Thymus (tissue), 11 donors: Measurements from ENCODE around the gene HM13. TPM values are rescaled to one million over a fixed set of nuclear protein-coding genes. Genes with fewer than 3 reads are reported as not detected.
"Not testable (repeated sequence)": the region's sequence is repeated elsewhere in the genome, so short reads cannot be mapped to it uniquely, and the experiment has no call there.

Source experiments
- DNase-seq, 9 donors: peaks; one replicate each; pipeline ENCODE4 v3.0.0-alpha.2; 2013; ENCODE audit warnings: low spot score in 9 of 9, low read depth in 6 of 9, missing footprints in 1 of 9
- H3K27ac ChIP-seq, 2 donors: one replicate each; pipeline ENCODE4 v1.5.1; 2013; ENCODE audit warnings: control low read depth in 1 of 2, low read depth in 1 of 2, low read length in 1 of 2, mild to moderate bottlenecking in 1 of 2, moderate library complexity in 1 of 2
- H3K27me3 ChIP-seq, 2 donors: one replicate each; pipeline ENCODE4 v1.5.1; 2013; ENCODE audit warnings: low read length in 1 of 2; ENCODE audit not compliant: control insufficient read depth in 2 of 2, insufficient read depth in 1 of 2
- H3K36me3 ChIP-seq, 2 donors: one replicate each; pipeline ENCODE4 v1.5.1; 2013; ENCODE audit warnings: low read length in 1 of 2, mild to moderate bottlenecking in 1 of 2, moderate library complexity in 1 of 2; ENCODE audit not compliant: control insufficient read depth in 2 of 2, insufficient read depth in 2 of 2
- H3K4me1 ChIP-seq, 2 donors: one replicate each; pipeline ENCODE4 v1.5.1; 2013; ENCODE audit warnings: low read length in 2 of 2; ENCODE audit not compliant: control insufficient read depth in 2 of 2, insufficient read depth in 2 of 2
- H3K4me3 ChIP-seq, 2 donors: one replicate each; pipeline ENCODE4 v1.5.1; 2013; ENCODE audit warnings: low read length in 2 of 2, control low read depth in 1 of 2, mild to moderate bottlenecking in 1 of 2
- H3K9me3 ChIP-seq, 2 donors: one replicate each; pipeline ENCODE4 v1.5.1; 2013; ENCODE audit warnings: low read length in 1 of 2, mild to moderate bottlenecking in 1 of 2; ENCODE audit not compliant: control insufficient read depth in 2 of 2, insufficient read depth in 1 of 2
- WGBS: extraction: QIAGEN DNeasy Blood & Tissue Kit; methylation state at CpG from one replicate; pipeline ENCODE4 v1.1.7; 2013; 5-methylcytosine and 5-hydroxymethylcytosine counted together
- polyA plus RNA-seq: library from polyadenylated mRNA; stranded (reverse); fragments of 200-250 nt; gene quantifications from one replicate; pipeline ENCODE4 v1.2.3, GENCODE V29; 2013
- total RNA-seq: library from RNA; stranded (reverse); fragments of 120-200 nt; gene quantifications from one replicate; pipeline ENCODE4 v1.2.4, GENCODE V29; 2013
- donor health status: healthy.

HM13 gene
- total and polyA plus RNA-seq, 2 donors = 23.9 to 87.5 TPM

GRCh38 chr20:31516166-31516565, 1.9 kb downstream of the HM13 start:
- Histone ChIP-seq H3K36me3 (peaks cover 3 to 5% of the 10 kb centered on the region in 2 donors), H3K4me3 (no peak overlapping the region), H3K27me3 (no peaks in the 10 kb centered on the region), H3K9me3 (no peaks in the 10 kb centered on the region), H3K27ac (no peak overlapping the region), H3K4me1 (peaks cover 15 to 24% of the 10 kb centered on the region in 2 donors)
- WGBS = 97% methylated on average over 4 of the region's 4 CpGs
- DNase-seq = no peak

GRCh38 chr20:31516651-31517050, 2.4 kb downstream of the HM13 start:
- H3K4me3 ChIP-seq = no peak overlapping the region
- no peak for DNase-seq
- no peaks in the 10 kb centered on the region for H3K9me3 ChIP-seq
- no peak overlapping the region for H3K27ac ChIP-seq
- no peaks in the 10 kb centered on the region for H3K27me3 ChIP-seq
- peaks cover 15 to 24% of the 10 kb centered on the region in 2 donors for H3K4me1 ChIP-seq
- WGBS = 90% methylated on average over 2 of the region's 2 CpGs
- peaks cover 3 to 5% of the 10 kb centered on the region in 2 donors for H3K36me3 ChIP-seq

- 91% methylated on average over 4 of the region's 4 CpGs for WGBS
- no peaks in the 10 kb centered on the region for H3K9me3 ChIP-seq
- H3K27me3 ChIP-seq = no peaks in the 10 kb centered on the region
- peaks cover 3 to 5% of the 10 kb centered on the region in 2 donors for H3K36me3 ChIP-seq
- no peak overlapping the region for H3K4me3 ChIP-seq
- H3K4me1 ChIP-seq = peaks cover 15 to 24% of the 10 kb centered on the region in 2 donors
- DNase-seq = peak in 1 of 9 donors; percentile 11
- H3K27ac ChIP-seq = no peak overlapping the region
Observed at GRCh38 chr20:31517373-31517772, 3.1 kb downstream of the HM13 start.

GRCh38 chr20:31521267-31521666, 7.0 kb downstream of the HM13 start:
- H3K27ac ChIP-seq, H3K27me3 ChIP-seq, DNase-seq, H3K4me1 ChIP-seq, H3K9me3 ChIP-seq, H3K4me3 ChIP-seq: not testable (repeated sequence)
- H3K36me3 ChIP-seq = peaks cover 3 to 13% of the 10 kb centered on the region in 2 donors
- 96% methylated on average over 7 of the region's 7 CpGs for WGBS

DNA sequence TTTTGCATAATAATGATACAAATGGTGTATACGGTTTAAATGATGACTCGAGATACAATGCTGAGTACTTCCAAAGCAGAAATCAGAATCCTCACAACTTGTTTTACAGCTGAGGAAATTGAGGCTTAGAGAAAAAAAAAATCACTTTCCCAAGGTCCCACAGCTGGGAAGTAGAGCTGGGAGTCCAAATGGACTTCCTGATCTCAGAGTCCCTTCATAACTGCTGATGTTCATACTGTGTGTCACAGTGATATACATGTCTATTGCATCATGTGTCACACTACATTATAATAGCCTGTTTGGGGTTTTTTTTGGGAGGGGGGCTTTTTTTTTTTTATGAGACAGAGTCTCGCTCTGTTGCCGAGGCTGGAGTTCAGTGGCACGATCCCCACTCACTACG, 8.5 kb downstream of the HM13 start:
- 96% methylated on average over 6 of the region's 6 CpGs for WGBS
- peaks cover 16 to 18% of the 10 kb centered on the region in 2 donors for H3K36me3 ChIP-seq

DNA sequence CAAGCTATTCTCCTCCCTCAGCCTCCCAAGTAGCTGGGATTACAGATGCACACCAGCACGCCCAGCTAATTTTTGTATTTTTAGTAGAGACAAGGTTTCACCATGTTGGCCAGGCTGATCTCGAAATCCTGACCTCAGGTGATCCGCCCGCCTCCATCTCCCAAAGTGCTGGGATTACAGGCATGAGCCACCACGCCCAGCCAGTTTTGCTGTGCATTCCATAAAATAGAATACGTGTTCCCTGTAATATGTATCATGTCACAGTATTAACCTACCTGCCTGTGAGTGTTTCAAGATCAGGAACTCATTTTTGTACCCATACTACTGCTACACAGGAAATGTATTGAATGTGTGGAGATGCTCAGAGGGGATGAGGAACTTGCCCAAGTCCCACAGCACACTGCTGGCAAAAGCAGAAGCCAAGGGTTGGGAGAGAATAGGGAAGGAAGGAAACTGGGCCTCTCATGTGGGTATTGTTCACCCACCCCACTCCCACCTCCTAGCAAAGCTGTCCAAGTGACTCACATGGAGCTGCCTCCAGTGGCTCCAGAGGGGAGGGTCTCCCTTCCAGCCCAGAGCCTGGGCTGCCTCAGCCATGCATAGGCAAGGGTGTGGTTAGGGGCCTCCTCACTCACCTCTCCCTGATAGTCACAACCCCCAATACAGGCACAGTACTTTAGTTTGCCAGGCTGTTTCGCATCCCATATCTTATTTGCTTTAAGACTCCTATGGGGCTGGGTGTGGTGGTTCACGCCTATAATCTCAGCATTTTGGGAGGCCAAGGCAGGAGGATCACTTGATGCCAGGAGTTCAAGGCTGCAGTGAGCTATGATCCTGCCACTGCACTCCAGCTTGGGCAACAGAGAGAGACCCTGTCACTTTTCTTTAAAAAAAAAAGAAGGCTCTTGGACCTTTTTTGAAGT, 9.4 kb downstream of the HM13 start:
- Histone ChIP-seq H3K27ac (no peak overlapping the region), H3K27me3 (no peaks in the 10 kb centered on the region), H3K4me3 (no peak overlapping the region), H3K4me1 (no peaks in the 10 kb centered on the region), H3K9me3 (no peaks in the 10 kb centered on the region), H3K36me3 (peaks cover 22 to 23% of the 10 kb centered on the region in 2 donors)
- WGBS = 88% methylated on average over 8 of the region's 8 CpGs
- no peak for DNase-seq

More for the DNA sequence above, 8.5 kb downstream of the HM13 start:
- Histone ChIP-seq H3K9me3 (no peaks in the 10 kb centered on the region), H3K4me3 (no peak overlapping the region), H3K27ac (no peak overlapping the region), H3K27me3 (no peaks in the 10 kb centered on the region), H3K4me1 (no peaks in the 10 kb centered on the region)
- DNase-seq = no peak

- Histone ChIP-seq H3K4me1 (no peaks in the 10 kb centered on the region), H3K27ac (no peak overlapping the region), H3K36me3 (peaks cover 34 to 50% of the 10 kb centered on the region in 2 donors), H3K27me3 (no peaks in the 10 kb centered on the region), H3K4me3 (no peak overlapping the region), H3K9me3 (no peaks in the 10 kb centered on the region)
- DNase-seq = no peak
- WGBS = 97% methylated on average over 6 of the region's 6 CpGs
Observed at GRCh38 chr20:31527266-31527665, 13.0 kb downstream of the HM13 start.

DNA sequence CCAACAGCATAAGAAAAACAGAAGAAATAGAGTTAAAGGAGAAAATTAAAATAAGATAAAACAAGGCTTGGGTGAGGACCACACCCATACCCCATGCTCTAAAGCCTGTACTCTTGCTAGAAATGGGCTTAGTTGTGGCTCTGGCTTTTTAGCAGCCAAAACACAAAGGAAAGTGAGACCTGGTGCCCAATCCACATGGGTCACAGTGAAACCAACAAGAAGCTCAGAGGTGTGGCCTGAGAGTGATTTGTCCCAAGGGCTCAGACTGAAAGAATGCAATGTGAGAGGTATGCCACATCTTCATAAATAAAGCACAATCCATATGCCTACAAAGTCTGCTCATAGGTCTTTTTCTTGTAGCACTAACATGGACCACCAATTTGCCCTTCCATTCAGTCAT, 21.1 kb downstream of the HM13 start:
- H3K27ac ChIP-seq = no peak overlapping the region
- H3K27me3 ChIP-seq = no peaks in the 10 kb centered on the region
- H3K36me3 ChIP-seq = peaks cover 70 to 80% of the 10 kb centered on the region in 2 donors
- no peak overlapping the region for H3K4me3 ChIP-seq
- H3K9me3 ChIP-seq = no peaks in the 10 kb centered on the region
- no peak for DNase-seq
- peaks cover 8 to 21% of the 10 kb centered on the region in 2 donors for H3K4me1 ChIP-seq

DNA sequence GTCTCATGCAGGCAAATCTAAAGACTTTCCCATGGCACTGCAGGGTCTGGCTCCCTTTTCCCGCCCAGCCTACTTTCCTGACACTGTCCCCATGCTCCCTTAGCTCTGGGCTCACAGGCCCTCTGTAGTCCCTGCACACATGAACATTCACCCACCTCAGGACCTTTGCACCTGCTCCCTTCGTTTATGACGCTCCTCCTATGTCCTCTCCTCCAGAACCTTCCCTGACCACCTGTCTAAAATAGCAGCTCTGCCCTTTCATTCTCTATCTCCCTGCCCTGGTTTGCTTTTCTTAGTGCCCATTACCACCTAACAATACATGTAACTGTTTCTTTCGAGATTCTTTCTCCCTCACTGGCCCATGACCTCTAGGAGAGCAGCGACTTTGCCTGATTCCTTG, 22.3 kb downstream of the HM13 start:
- H3K4me1 ChIP-seq = peaks cover 8 to 22% of the 10 kb centered on the region in 2 donors
- no peak overlapping the region for H3K27ac ChIP-seq
- peaks cover 67 to 72% of the 10 kb centered on the region in 2 donors for H3K36me3 ChIP-seq
- H3K9me3 ChIP-seq = no peaks in the 10 kb centered on the region
- DNase-seq = no peak
- no peak overlapping the region for H3K4me3 ChIP-seq
- no peaks in the 10 kb centered on the region for H3K27me3 ChIP-seq
- 97% methylated on average over 5 of the region's 5 CpGs for WGBS
